Breast epithelium (tissue), 4 donors: ENCODE measurements around the gene SEC14L5. TPM values are rescaled to one million over a fixed set of nuclear protein-coding genes. Genes with fewer than 3 reads are reported as not detected.

ENCODE experiments used
- DNase-seq, 2 donors: peaks; one replicate each; pipeline ENCODE4 v3.0.0-alpha.2; 2019; ENCODE audit warnings: low spot score in 2 of 2
- H3K27ac ChIP-seq, 2 donors: fragments of 200-600 bp; sonication (generic) in 1 of 2; one replicate each; pipeline ENCODE4 v1.5.1; 2016 to 2019; ENCODE audit warnings: mild to moderate bottlenecking in 1 of 2
- H3K27me3 ChIP-seq, 2 donors: fragments of 200-600 bp; sonication (generic) in 1 of 2; one replicate each; pipeline versions ENCODE4 v1.5.1 to v1.6.0; 2017 to 2019; ENCODE audit warnings: control low read depth in 1 of 2, mild to moderate bottlenecking in 1 of 2
- H3K36me3 ChIP-seq: fragments of 200-600 bp; one replicate; pipeline ENCODE4 v1.5.1; 2019
- H3K4me1 ChIP-seq, 2 donors: fragments of 200-600 bp; sonication (generic); one replicate each; pipeline ENCODE4 v1.5.1; 2016 to 2019; ENCODE audit warnings: control low read depth in 1 of 2
- H3K4me3 ChIP-seq, 3 donors: fragments of 200-600 bp; sonication (generic); 1 replicate in 2 of 3; 2 replicates in 1 of 3; pipeline ENCODE4 v1.5.1; 2016 to 2019; ENCODE audit warnings: mild to moderate bottlenecking in 3 of 3, moderate library complexity in 2 of 3
- H3K9me3 ChIP-seq, 2 donors: fragments of 200-600 bp; sonication (generic) in 1 of 2; one replicate each; pipeline ENCODE4 v1.5.1; 2016 to 2019; ENCODE audit warnings: control low read depth in 1 of 2
- CTCF ChIP-seq, 3 donors: fragments of 450-650 bp; IDR thresholded peaks; one replicate each; pipeline ENCODE4 v1.5.1; 2016 to 2017; ENCODE audit warnings: antibody characterized with exemption in 3 of 3, mild to moderate bottlenecking in 3 of 3, moderate library complexity in 3 of 3
- POLR2A ChIP-seq: fragments of 450-650 bp; IDR thresholded peaks from one replicate; pipeline ENCODE4 v1.6.1; 2016; ENCODE audit warnings: antibody characterized with exemption, mild to moderate bottlenecking, moderate library complexity
- POLR2AphosphoS5 ChIP-seq, 3 donors: sonication (generic); formaldehyde crosslinking; IDR thresholded peaks; one replicate each; pipeline ENCODE4 v1.6.1; 2017; ENCODE audit warnings: antibody characterized with exemption in 3 of 3
- intact Hi-C: fragments of 100-400 bp; cut with DNase I; formaldehyde crosslinking; loops from one replicate; pipeline ENCODE4 v1.15.1; 2023; ENCODE audit warnings: low total_unique reads
- total RNA-seq, 3 donors: library from RNA; depleted of rRNA; stranded (reverse); fragments of >200 nt; gene quantifications; one replicate each; pipeline ENCODE4 v1.1.0, GENCODE V29; 2016

SEC14L5 gene
- total RNA-seq, 3 donors from 2014 or later: 0.33 to 1.3 (median 0.59) TPM

- intact Hi-C loops: loop anchor here (1.0 kb wide), 1 partner anchor 19 kb away; no protein-coding TSS in a partner anchor
- no peak overlapping the region for H3K4me3 ChIP-seq
- H3K9me3 ChIP-seq: no peaks in the 10 kb centered on the region
- H3K27ac ChIP-seq: no peak overlapping the region
- DNase-seq: no peak
- H3K27me3 ChIP-seq: peaks cover 0 to 20% of the 10 kb centered on the region in 2 donors
- no peaks in the 10 kb centered on the region for H3K36me3 ChIP-seq
- TF ChIP-seq POLR2AphosphoS5 (IDR thresholded peaks at IDR 0.05) (no peak), CTCF (IDR thresholded peaks at IDR 0.05) (no peak), POLR2A (no peak)
- no peaks in the 10 kb centered on the region for H3K4me1 ChIP-seq
Observed at GRCh38 chr16:4984174-4984990, 26.3 kb downstream of the SEC14L5 start.

DNA sequence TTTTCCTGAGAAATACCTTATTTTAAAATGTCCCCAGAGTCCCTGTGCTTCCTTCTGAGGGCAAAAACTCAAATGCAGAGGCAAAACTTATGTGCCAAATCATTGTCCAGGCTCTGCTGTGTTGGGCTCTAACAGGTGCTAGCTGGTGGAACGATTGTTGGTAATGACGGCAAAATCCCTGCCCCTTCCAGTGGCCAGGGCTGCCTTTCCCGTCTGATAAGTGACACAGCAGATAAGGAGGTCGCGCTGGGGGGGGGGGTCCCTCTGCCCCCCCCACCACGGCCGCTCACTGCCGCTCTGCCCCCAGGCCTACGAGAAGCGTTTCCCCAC, 29.1 kb downstream of the SEC14L5 start:
- Histone ChIP-seq H3K9me3 (no peaks in the 10 kb centered on the region), H3K36me3 (no peaks in the 10 kb centered on the region), H3K4me3 (peak overlapping the region in 1 of 3 donors; percentile 47), H3K27me3 (peaks cover 0 to 42% of the 10 kb centered on the region in 2 donors), H3K4me1 (no peaks in the 10 kb centered on the region), H3K27ac (no peak overlapping the region)
- intact Hi-C loops: no loop called here
- TF ChIP-seq POLR2A: no peak
- no peak for TF ChIP-seq CTCF (IDR thresholded peaks at IDR 0.05)
- TF ChIP-seq POLR2AphosphoS5 (IDR thresholded peaks at IDR 0.05): no peak
- DNase-seq: no peak

DNA sequence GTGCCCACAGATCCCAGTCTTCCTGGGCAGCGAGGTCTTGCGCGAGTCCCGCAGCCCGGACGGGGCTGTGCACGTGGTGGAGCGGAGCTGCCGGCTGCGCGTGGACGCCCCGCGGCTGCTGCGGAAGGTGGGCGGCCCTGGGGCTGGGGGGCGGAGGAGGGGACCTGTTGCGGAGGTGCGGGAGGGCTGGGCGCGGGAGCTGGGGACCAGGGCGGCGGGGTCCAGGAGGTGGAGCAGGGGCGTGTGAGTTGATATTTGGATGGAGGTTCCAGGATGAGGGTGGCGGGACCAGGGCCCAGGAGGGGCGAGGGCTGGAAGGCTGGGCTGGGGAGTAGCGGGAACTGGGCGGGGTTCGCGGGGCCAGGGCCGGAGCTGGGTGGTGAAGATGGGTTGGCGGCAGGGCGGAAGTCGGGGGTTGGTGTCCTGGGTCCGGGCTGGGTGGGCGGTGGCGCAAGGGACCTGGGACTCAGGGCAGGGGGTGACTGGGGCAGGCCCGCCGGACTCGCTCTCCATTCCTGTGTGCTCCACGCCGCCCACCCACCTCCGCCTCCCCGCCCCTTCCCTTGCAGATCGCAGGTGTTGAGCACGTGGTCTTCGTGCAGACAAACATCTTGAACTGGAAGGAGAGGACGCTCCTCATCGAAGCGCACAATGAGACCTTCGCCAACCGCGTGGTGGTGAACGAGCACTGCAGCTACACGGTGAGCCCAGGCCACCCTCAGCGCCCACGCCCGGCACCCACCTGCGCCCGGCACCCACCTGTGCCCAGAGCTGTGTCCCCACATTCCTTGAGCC, 29.6 kb downstream of the SEC14L5 start:
- DNase-seq: no peak
- Histone ChIP-seq H3K36me3 (no peaks in the 10 kb centered on the region), H3K27me3 (peaks cover 0 to 42% of the 10 kb centered on the region in 2 donors), H3K9me3 (no peaks in the 10 kb centered on the region), H3K27ac (no peak overlapping the region), H3K4me3 (peak overlapping the region in 2 of 3 donors; percentile 18 to 47), H3K4me1 (no peaks in the 10 kb centered on the region)
- intact Hi-C loops: no loop called here
- TF ChIP-seq POLR2AphosphoS5 (IDR thresholded peaks at IDR 0.05) (no peak), POLR2A (no peak), CTCF (IDR thresholded peaks at IDR 0.05) (no peak)

DNA sequence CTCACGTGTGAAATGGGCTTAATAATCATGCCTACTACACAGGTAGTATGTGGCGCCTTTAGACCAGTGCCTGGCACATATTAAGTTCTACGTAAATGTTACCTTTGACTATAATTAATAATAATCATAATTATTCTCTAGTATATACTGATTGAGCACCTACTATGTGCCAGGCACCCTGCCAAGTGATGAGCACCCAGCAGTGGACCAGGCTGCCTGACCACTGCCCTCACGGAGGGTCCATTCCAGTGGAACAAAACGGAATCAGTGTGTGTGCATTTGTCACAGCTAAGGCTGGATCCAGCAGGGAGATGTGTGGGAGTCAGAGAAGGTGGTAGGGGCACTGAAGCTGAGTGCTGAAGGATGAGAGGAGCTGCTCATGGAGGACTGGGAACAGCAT, 30.5 kb downstream of the SEC14L5 start:
- no peak for TF ChIP-seq POLR2AphosphoS5 (IDR thresholded peaks at IDR 0.05)
- no peak for TF ChIP-seq CTCF (IDR thresholded peaks at IDR 0.05)
- TF ChIP-seq POLR2A: no peak
- Histone ChIP-seq H3K4me3 (no peak overlapping the region), H3K27ac (no peak overlapping the region), H3K36me3 (no peaks in the 10 kb centered on the region), H3K9me3 (no peaks in the 10 kb centered on the region), H3K4me1 (no peaks in the 10 kb centered on the region), H3K27me3 (peaks cover 0 to 42% of the 10 kb centered on the region in 2 donors)
- no peak for DNase-seq
- intact Hi-C loops: no loop called here
